Activated CD8-positive, alpha-beta memory T cell treated with anti-CD3 and anti-CD28 coated beads, Interleukin-2, amount 50 U/mL, for 4 hours (primary cell): ENCODE results near the gene JDP2.

Source experiments
- DNase-seq: peaks from one replicate; pipeline ENCODE4 v3.0.0-alpha.2; 2020

Gene JDP2

DNA sequence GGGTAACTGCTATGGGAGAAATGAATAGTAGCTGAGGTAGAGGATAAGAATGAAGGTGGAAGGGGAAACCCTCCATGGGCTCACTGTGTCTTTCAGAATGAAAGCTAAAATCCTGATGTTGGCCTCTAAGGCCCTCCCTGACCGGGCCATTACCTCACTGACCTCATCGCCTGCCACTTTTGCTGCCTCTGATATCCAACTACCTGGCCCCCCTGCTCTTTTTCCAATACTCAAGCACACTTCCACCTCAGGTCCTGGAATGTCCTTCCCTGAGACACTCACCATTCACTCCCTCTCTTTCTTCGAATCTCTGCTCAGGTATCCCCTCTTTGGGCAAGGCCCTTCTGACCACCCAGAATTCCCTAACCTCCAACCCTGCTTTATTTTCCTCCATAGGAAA is 93.0 kb downstream of the JDP2 start:
- DNase-seq, result no peak

DNA sequence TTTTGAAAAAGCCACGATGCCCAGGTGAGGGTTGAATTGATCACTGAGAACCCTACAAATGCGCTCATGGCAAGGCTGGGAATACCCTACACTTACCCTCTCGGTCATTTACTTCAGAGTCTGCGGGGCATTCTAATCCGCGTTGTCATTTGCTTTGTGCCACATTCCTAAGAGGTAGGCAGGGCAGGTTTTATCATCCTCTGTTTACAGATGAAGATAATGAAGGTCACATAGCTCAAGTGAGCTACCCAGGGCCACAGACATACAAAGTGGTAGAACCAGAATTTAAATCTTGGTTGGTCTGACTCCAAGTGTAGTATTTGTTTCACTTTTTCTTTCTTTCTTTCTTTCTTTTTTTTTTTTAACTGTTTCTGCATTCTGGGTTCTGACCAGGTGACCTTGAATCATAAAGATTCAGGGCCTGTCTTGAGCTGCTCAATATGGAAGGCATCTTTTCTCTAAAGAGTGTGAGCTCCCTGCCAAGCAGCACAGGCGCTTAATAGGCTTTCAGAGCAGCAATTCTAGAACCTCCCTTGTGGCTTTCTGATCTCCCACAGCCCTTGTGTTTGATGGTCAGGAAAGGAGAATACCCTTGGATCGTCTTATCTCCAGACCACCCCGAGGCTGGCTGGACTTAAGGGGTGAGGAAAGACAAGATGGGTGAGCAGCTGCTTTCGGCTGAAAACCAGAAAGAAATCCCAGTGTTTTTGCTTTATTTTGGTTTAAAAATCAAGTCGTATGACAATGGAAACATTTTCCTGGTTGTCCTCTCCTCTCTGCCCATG is 93.8 kb downstream of the JDP2 start:
- no peak for DNase-seq

DNA sequence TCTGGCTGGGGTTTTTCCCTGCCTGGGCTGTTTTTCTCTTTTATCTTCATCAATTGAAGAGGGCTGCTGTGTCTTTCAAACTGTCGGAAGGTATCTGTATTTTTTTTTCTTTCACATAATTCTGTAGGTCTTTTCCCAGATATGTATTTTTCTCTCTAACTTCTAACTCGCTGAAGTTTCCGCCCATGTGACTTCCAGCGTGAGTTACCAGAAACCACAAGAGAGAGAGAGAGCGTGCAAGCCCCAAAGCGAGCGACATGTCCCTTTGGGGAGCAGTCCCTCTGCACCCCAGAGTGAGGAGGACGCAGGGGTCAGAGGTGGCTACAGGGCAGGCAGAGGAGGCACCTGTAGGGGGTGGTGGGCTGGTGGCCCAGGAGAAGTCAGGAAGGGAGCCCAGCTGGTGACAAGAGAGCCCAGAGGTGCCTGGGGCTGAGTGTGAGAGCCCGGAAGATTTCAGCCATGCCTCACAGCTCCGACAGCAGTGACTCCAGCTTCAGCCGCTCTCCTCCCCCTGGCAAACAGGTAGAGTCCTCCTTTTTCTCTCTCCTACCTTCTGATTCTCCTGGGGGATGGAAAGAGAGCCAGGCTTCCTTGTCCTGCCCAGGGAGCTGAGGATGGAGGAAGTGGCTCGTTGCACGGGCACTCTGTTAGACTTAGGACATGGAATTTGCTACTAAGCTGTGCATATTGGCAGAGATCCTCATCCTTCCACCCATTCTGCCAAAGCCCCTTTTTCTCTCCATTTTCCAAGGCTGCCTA is 94.6 kb downstream of the JDP2 start, which contains the start of gene BATF:
Gene BATF, plus strand, starts transcription at position 246 of the 759 bp plus-strand sequence. Its CDS starts 214 bp downstream, at position 460.
- peak; percentile 68 for DNase-seq

DNA sequence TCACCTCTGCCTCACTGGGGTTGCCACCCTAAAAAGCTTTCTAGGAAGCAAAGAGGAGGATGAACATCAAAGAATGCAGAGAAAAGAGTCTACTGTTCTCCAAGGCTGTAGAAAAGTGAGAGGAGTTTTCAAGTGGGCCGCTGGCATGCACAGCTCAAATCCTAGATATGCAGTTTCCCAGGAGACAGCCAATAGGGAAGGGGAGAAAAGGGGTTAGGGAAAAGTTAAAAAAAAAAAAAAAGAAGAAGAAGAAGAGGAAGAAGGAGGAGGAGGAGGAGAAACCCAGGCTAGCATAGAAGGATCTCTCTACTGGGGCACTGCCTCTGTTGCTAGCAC is 95.1 kb downstream of the JDP2 start:
- DNase-seq, result no peak
